VCaP (cell line): ENCODE measurements around the gene TM9SF3.
A peak's percentile ranks its signal among the peaks of the same experiment; 100 is the strongest.

Source experiments
- H3K27ac ChIP-seq: fragments of 450-650 bp; 2 replicates; pipeline ENCODE4 v1.5.1; 2017
- CTCF ChIP-seq: fragments of 450-650 bp; conservative IDR thresholded peaks from 2 replicates; pipeline ENCODE4 v1.5.1; 2017; ENCODE audit warnings: mild to moderate bottlenecking, moderate library complexity

TM9SF3 gene

GRCh38 chr10:96513698-96514561 is 72.9 kb downstream of the TM9SF3 start, which contains the start of gene TLL2:
TSS of gene TLL2 (minus strand) at chr10:96513926. CDS start at chr10:96513685, 241 bp downstream.
- peak; percentile 73 for TF ChIP-seq CTCF
- peak within 1 kb of the TSS; percentile 70 for H3K27ac ChIP-seq

- no peak for TF ChIP-seq CTCF
- H3K27ac ChIP-seq: peak overlapping the region; percentile 70
These were observed 73.5 kb downstream of the TM9SF3 start for GRCh38 chr10:96513305-96513697.

DNA sequence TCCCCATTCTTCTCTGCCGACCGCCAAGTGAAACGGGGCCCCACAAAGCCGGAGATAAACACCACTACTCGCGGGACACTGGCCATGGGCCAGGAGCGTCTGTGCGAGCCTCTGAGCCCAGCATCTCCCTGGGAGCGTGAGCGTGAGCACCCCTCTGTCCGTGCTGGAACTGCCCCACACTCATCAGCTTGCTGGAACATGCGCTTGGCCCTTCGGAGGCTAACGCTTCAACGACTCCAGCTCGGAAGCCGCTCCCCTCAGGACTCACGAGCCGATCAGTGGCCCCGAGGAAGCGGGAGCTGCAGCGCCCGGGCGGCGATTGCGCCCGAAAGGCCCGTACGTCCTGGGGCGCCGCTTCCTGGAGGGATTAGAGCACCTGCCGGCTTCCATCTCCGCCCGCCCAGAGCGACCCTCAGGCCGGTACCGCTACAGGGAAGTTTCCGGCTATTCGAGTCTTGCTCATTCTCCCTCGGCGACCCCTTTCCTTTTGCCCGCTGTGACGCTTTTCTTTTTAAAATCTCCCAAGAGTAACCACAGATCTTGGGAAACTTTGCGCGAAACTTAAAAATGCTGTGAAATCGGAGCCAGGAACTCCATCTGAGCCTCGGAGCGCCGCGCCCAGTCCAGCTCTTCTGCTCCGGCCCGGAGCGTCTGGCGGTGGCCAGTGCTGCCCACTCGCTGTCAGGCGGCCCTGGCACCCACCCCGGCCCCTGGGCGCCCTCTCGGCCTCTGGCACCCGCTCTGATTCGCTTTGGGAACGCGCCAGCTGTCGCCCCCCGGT is 74.1 kb downstream of the TM9SF3 start:
- peak overlapping the region; percentile 70; the same call in 1 of the 2 replicates for H3K27ac ChIP-seq

GRCh38 chr10:96511044-96511945 is 75.5 kb downstream of the TM9SF3 start:
- TF ChIP-seq CTCF: peak; percentile 80
- H3K27ac ChIP-seq: no peak overlapping the region

More for the DNA sequence above, 74.1 kb downstream of the TM9SF3 start:
- TF ChIP-seq CTCF: no peak

GRCh38 chr10:96509017-96509641 is 77.7 kb downstream of the TM9SF3 start:
- no peak overlapping the region for H3K27ac ChIP-seq
- no peak for TF ChIP-seq CTCF

DNA sequence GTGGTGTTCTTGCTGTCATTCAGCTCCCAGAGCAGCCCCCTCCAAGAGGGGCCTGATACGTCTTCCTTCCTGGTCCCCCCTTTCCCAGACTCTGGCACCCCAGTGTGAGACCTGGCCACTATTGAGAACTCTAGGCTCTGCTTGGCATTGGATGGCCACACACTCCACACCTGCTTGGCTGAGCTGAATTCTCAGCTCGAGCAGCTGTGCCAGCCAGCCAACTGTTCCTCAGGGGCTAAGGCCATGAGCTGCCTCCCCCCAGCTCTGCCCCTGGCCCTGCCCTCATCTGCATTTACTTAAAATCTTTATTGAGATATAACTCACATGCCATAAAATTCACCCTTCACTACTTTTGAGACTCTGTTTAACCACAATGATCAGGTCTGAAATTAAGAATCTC is 79.8 kb downstream of the TM9SF3 start:
- no peak overlapping the region for H3K27ac ChIP-seq
- TF ChIP-seq CTCF: no peak
